NAMALWA (cell line): ENCODE measurements around the gene CELA2B.

Experiments
- DNase-seq: peaks from one replicate; pipeline ENCODE4 v3.0.0-alpha.2; 2015; ENCODE audit warnings: low spot score

The CELA2B gene

DNA sequence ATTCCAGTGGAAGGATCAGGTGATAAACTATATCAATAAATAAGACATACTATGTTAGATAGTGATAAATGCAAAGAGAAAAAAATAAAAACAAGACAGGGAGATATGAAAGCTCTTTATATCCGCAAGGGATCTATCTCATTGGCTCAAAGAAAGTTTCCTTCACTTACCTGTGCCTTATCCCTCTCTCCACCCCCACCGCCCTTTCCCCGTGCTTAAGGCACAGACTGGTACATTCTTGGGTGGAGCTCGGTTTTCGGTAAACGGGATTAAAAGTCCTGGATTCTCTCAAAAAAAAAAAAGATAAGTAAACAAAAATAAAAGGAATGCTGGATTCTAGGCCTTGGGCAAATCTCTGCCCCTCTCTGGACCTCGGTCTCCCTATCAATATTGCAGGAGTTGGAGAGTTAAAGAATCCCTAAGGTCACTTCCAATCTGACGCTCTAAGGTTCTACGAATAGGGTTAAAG, 50.2 kb downstream of the CELA2B start:
- DNase-seq = no peak

DNA sequence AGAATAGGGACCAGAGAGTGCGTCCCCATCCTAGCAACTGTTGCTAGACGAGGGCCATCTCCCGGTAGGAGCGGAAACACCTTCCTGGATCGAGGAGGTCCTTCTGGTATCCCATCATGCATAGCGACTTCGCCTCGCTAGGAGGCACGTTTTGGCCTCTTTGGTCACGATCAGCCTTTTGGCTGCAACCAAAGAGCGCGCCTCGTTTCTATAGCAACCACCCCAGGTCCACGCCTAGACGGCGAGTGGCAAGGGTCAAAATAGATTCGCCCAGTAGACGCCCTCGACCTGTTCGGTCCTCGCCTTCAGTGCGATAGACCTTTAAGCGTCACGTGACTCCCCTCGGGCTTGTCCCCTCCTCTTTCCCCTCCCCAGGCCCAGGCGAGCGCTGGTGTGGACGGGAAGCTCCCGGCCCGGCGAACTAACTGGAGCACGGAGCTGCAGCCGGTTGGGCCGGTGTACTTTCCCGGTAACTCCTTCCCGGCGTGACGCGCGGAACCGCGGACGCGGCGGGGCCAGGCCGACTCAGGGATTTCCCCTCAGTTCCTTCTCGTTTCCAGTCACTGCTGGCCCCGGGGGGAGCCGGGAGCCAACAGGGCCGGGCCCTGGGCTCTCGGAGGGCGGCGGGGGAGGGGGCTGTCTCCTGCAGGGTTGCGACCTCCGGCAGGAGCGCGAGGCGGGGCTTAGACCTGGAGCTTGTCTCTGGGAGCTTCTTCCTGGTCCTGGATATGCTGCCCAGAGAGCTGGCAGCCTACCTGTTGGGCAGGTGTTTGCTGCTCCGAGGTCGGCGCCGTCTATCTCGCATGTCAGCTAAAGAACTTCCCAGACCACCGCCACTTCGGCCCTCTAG, 50.8 kb downstream of the CELA2B start, which contains the start of gene DNAJC16:
DNAJC16 (plus strand) TSS at position 359 of the 850 bp plus-strand sequence. CDS start 2,258 bp downstream, outside the sequence.
- DNase-seq = peak; percentile 100

DNA sequence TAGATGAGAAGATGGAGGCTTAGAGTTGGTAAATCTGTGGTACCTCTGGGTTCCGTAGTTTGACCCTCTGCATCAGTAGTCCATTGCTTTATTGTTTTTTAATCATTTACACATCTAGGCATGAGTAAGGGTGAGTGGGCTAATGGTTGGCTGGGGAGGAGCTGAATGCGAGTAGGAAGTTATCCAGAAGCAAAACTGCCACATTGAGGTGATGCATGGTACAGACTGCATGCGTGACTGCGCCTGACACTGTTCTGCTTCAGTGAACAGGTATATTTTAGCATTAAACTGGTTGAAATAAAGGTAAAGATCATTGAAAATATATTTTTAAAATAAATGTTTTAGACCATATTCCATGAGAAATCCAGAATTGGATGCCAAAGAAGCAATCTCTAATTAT, 55.1 kb downstream of the CELA2B start:
- DNase-seq = no peak

DNA sequence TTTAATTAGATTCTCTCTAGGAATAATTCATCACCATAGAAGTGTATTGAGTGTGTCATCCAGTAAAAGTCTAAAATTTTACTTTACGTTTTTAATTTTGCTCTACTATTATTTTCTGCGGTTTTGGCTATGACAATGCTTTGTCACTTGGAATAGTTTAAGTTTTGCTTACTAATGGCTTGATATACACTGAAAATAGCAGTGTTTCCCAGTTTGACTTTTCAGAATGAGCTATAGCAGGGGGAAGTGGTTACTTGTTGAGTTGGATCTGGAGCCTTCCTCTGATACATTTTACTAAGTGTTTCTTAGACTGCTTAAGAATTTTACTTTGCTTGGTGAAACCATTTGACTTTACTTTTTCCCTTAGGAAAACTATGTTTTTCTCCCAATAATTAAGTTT, 55.8 kb downstream of the CELA2B start:
- DNase-seq = no peak

DNA sequence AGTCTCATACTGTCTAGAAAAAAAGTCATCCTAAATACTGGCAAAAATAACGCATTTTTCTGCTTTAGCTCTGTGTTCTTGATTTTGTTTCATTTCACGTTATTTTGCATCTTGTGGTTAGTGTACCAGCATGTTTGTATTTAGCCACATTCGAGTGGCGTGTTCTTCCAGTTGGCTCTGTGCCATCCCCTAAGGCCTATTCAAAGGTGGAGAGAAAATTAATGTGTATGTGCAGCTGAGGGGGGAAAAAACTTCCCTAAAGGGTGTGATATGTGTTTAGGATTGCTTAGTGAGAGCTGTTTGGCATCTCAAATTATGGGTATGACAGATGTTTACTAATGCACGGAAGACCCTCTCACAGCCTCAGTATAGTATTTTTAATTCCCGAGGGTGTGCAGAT, 62.9 kb downstream of the CELA2B start:
- DNase-seq = peak; percentile 28

DNA sequence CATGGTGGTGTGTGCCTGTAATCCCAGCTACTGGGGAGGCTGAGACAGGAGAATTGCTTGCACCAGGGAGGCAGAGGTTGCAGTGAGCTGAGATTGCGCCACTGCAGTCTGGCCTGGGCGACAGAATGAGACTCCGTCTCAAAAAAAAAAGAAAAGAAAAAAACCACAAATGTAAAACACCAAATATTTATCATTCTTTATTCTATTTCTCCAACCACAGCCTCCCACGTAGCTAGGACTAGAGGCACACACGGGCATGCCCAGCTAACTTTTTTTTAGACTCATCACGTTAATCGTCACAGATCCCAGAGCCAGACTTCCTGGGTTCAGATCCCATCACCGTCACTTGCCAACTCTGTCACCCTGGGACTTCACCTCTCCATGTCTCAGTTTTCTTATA, 64.3 kb downstream of the CELA2B start:
- no peak for DNase-seq
